SK-N-SH treated with all-trans-retinoic acid at 6 μM for 48 hours (cell line): Measurements from ENCODE around the gene UTP20.

Source experiments
- ARNTL ChIP-seq: fragments of 450-650 bp; formaldehyde crosslinking; IDR thresholded peaks from 2 replicates; pipeline ENCODE4 v1.5.0; 2020; ENCODE audit warnings: low read depth, mild to moderate bottlenecking, moderate library complexity, borderline replicate concordance
- GLIS3 ChIP-seq: fragments of 250-450 bp; sonication (Bioruptor Pico); IDR thresholded peaks from 2 replicates; pipeline ENCODE4 v1.5.0; 2020; ENCODE audit warnings: mild to moderate bottlenecking, moderate library complexity
- PATZ1 ChIP-seq: fragments of 250-450 bp; sonication (Bioruptor Pico); IDR thresholded peaks from 2 replicates; pipeline ENCODE4 v1.8.0; 2020; ENCODE audit warnings: mild to moderate bottlenecking, moderate library complexity, borderline replicate concordance
- RARB ChIP-seq: fragments of 250-450 bp; sonication (Bioruptor Pico); IDR thresholded peaks from 2 replicates; pipeline ENCODE4 v1.8.0; 2021; ENCODE audit warnings: mild to moderate bottlenecking, moderate library complexity
- SNAI2 ChIP-seq: fragments of 250-450 bp; sonication (Bioruptor Pico); IDR thresholded peaks from 2 replicates; pipeline ENCODE4 v1.5.0; 2020; ENCODE audit warnings: mild to moderate bottlenecking, moderate library complexity
- TCF4 ChIP-seq: fragments of 250-450 bp; sonication (Bioruptor Pico); IDR thresholded peaks from 2 replicates; pipeline ENCODE4 v1.8.0; 2021; ENCODE audit warnings: mild to moderate bottlenecking, moderate library complexity, borderline replicate concordance
- ZNF565 ChIP-seq: fragments of 450-650 bp; formaldehyde crosslinking; conservative IDR thresholded peaks from 2 replicates; pipeline ENCODE4 v1.5.0; 2020; ENCODE audit warnings: low read depth, mild to moderate bottlenecking, moderate library complexity
- ZNF70 ChIP-seq: fragments of 450-650 bp; formaldehyde crosslinking; IDR thresholded peaks from 2 replicates; pipeline ENCODE4 v1.5.0; 2020; ENCODE audit warnings: mild to moderate bottlenecking, moderate library complexity
- TF ChIP-seq, protein P1 (sequence below): fragments of 250-450 bp; sonication (Bioruptor Pico); IDR thresholded peaks from 2 replicates; pipeline ENCODE4 v1.5.1; 2020; ENCODE audit warnings: low read depth, mild to moderate bottlenecking, moderate library complexity

- TF ChIP-seq ARNTL (CRISPR knock-in tag), result no peak
- TF ChIP-seq SNAI2 (CRISPR knock-in tag), result no peak
- TF ChIP-seq PATZ1 (CRISPR knock-in tag), result no peak
- no peak for TF ChIP-seq RARB (CRISPR knock-in tag)
- no peak for TF ChIP-seq ZNF565 (CRISPR knock-in tag)
- TF ChIP-seq ZNF70 (CRISPR knock-in tag), result no peak
- no peak for TF ChIP-seq TCF4
- no peak for TF ChIP-seq GLIS3
- TF ChIP-seq, protein P1, sequence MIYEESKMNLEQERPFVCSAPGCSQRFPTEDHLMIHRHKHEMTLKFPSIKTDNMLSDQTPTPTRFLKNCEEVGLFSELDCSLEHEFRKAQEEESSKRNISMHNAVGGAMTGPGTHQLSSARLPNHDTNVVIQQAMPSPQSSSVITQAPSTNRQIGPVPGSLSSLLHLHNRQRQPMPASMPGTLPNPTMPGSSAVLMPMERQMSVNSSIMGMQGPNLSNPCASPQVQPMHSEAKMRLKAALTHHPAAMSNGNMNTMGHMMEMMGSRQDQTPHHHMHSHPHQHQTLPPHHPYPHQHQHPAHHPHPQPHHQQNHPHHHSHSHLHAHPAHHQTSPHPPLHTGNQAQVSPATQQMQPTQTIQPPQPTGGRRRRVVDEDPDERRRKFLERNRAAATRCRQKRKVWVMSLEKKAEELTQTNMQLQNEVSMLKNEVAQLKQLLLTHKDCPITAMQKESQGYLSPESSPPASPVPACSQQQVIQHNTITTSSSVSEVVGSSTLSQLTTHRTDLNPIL (CRISPR knock-in tag), result no peak
Observed at GRCh38 chr12:101379149-101379548, 99.2 kb downstream of the UTP20 start.
